Upper lobe of left lung (tissue), 4 donors: ENCODE data around the gene NPHP4.

Source experiments
- CTCF ChIP-seq, 6 experiments: fragments of 450-650 bp in 4 of 6; fragments of 200-600 bp in 2 of 6; sonication (generic) in 2 of 6; IDR thresholded peaks; one replicate each; pipeline ENCODE4 v1.5.1; 2016 to 2019; ENCODE audit warnings: antibody characterized with exemption in 6 of 6
- POLR2AphosphoS5 ChIP-seq, 2 donors: sonication (generic); formaldehyde crosslinking; IDR thresholded peaks; one replicate each; pipeline ENCODE4 v1.5.1; 2017; ENCODE audit warnings: antibody characterized with exemption in 2 of 2

GRCh38 chr1:5910276-5910620, 82.0 kb downstream of the NPHP4 start:
- TF ChIP-seq CTCF (IDR thresholded peaks at IDR 0.05) (no peak), POLR2AphosphoS5 (IDR thresholded peaks at IDR 0.05) (no peak)
